H7 (cell line): ENCODE data around the gene ADGRF3. TPM values are rescaled to one million over a fixed set of nuclear protein-coding genes. Genes with fewer than 3 reads are reported as not detected.
A peak's percentile ranks its signal among the peaks of the same experiment; 100 is the strongest.
"Not testable (repeated sequence)": the region's sequence is repeated elsewhere in the genome, so short reads cannot be mapped to it uniquely, and the experiment has no call there.

Experiments
- DNase-seq: peaks from one replicate; pipeline ENCODE4 v3.0.0; 2012
- H3K27me3 ChIP-seq: 2 replicates; pipeline ENCODE4 v1.6.0; 2011; ENCODE audit warnings: mild to moderate bottlenecking, low read length; ENCODE audit not compliant: control insufficient read depth, insufficient read depth
- H3K36me3 ChIP-seq: replicated peaks from 2 replicates; pipeline ENCODE4 v1.5.1; 2011; ENCODE audit warnings: low read length; ENCODE audit not compliant: control insufficient read depth, insufficient read depth
- H3K4me3 ChIP-seq: 2 replicates; pipeline ENCODE4 v1.5.1; 2011; ENCODE audit warnings: low read depth, mild to moderate bottlenecking, control low read depth, low read length, moderate library complexity; ENCODE audit not compliant: insufficient read depth
- total RNA-seq: library from RNA; depleted of rRNA; stranded (reverse); fragments of >200 nt; shearing (Covaris generic); gene quantifications from 2 replicates; pipeline ENCODE4 v1.2.3, GENCODE V29; 2014

Gene ADGRF3
- total RNA-seq, 1 experiment from 2014 or later, result not detected

- DNase-seq, result no peak
- H3K4me3 ChIP-seq, result no peak overlapping the region
- no peaks in the 10 kb centered on the region for H3K36me3 ChIP-seq
- H3K27me3 ChIP-seq, result peaks cover 2% of the 10 kb centered on the region; the same call in 1 of the 2 replicates
Observed at GRCh38 chr2:26295511-26295910, 51.1 kb downstream of the ADGRF3 start.

DNA sequence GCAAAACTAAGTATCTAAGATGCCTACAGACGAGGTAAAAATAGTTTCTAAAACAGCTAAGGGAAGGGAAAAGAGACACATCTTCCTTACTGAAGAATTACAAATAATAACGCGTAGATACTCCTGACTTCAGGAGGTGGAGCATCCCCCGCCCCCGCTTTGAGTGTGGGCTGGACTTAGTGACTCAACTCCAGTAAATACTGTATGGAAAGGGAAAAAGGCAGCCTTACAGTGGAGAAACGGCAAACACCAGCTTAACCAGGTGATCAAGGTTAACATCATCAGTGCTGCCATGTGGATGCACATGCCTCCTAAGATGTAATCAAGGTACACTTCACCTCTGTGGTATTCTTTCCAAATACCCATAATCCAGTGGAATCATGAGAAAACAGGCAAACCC, 53.9 kb downstream of the ADGRF3 start:
- Histone ChIP-seq H3K27me3 (no peaks in the 10 kb centered on the region), H3K4me3 (no peak overlapping the region), H3K36me3 (no peaks in the 10 kb centered on the region)
- peak; percentile 55 for DNase-seq

DNA sequence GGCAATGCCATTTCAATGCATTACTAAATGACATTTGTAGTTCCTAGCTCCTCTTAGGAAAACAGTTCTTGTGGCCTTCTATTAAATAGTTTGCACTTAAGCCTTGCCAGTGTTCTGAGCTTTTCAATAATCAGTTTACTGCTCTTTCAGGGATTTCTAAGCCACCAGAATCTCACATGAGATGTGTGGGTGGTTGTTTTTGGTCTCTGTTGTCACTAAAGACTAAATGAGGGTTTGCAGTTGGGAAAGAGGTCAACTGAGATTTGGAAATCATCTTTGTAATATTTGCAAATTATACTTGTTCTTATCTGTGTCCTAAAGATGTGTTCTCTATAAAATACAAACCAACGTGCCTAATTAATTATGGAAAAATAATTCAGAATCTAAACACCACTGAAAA, 56.6 kb downstream of the ADGRF3 start:
- DNase-seq, result no peak
- Histone ChIP-seq H3K27me3 (no peaks in the 10 kb centered on the region), H3K36me3 (peaks cover 2% of the 10 kb centered on the region), H3K4me3 (no peak overlapping the region)

DNA sequence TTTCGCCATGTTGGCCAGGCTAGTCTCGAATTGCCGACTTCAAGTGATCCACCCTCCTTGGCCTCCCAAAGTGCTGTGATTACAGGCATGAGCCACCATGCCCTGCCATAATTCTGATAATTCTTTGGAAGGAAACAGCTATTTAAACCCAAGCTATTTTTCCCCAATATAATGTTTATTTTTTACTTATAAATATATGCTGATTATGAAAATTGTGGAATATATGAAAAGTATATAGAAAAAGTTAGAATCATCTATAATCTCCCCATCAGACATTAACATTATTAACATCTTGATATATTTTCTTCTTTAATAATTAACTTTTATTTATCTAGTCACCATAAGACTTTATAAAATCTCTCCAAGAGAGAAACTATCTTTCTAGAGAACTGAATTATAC, 60.7 kb downstream of the ADGRF3 start:
- H3K4me3 ChIP-seq, result no peak overlapping the region
- peaks cover 2% of the 10 kb centered on the region for H3K36me3 ChIP-seq
- no peak for DNase-seq
- no peaks in the 10 kb centered on the region for H3K27me3 ChIP-seq

- DNase-seq, result no peak
- Histone ChIP-seq H3K4me3 (no peak overlapping the region), H3K36me3 (peaks cover 4% of the 10 kb centered on the region), H3K27me3 (no peaks in the 10 kb centered on the region)
Observed at GRCh38 chr2:26284132-26284531, 62.5 kb downstream of the ADGRF3 start.

DNA sequence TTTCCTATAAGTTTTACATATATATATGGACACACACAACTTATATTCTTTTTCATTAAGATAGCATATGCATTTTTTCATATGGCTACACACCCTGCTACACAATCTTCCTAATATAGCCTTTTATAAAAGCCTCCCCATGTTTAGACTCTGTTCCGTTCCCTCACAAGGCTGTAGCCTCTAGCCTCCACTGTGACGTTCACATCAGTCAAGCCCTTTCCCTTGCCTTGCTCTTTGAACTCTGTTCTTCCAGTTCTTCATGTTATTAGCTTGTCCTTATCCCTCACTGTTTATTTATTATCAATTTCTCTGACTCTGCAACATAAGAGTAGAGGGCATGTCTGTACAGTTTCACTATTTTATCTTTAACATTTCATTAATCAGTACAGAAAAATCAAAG, 63.0 kb downstream of the ADGRF3 start:
- Histone ChIP-seq H3K4me3 (no peak overlapping the region), H3K27me3 (no peaks in the 10 kb centered on the region), H3K36me3 (peaks cover 6% of the 10 kb centered on the region)
- DNase-seq, result no peak

GRCh38 chr2:26281226-26281625, 65.4 kb downstream of the ADGRF3 start:
- H3K27me3 ChIP-seq, result no peaks in the 10 kb centered on the region
- DNase-seq, result no peak
- peaks cover 6% of the 10 kb centered on the region for H3K36me3 ChIP-seq
- no peak overlapping the region for H3K4me3 ChIP-seq

GRCh38 chr2:26279886-26280285, 66.7 kb downstream of the ADGRF3 start:
- Histone ChIP-seq H3K36me3 (peaks cover 5% of the 10 kb centered on the region), H3K4me3 (no peak overlapping the region), H3K27me3 (no peaks in the 10 kb centered on the region)
- no peak for DNase-seq

DNA sequence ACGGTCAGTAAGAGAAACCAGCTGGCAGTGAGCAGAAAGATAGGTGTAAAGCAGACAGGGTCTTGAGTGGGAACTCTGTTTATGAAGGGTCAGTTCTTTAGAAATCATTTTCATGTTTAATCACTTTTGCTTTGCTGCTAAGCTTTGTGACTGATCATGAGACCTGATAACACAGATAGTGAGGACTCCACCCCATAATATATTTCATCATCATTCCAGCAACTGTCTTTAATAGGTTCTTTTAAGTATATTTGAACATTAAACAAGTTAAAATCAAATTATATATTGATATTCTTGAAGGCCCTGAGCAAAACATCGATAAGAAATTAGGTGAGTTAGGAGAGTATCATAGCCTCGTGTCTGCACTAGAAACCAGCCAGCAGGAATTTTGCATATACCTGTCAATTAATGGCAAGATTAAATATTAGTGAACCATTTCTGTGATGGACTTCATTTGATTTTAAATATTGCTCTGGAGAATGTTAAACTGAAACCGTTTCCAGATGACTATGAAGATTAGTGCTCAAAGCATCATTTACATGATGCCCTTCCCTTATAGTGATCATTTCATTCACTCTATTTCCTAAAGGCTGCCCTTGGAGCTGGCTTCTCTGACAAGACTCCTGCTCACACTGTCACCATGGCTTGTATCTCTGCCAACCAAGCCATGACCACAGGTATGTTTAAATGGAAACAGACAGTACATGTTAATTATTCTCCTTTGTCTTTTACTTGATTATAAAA, 69.9 kb downstream of the ADGRF3 start:
- DNase-seq, result no peak
- Histone ChIP-seq H3K27me3 (no peaks in the 10 kb centered on the region), H3K4me3 (no peak overlapping the region), H3K36me3 (peaks cover 5% of the 10 kb centered on the region)

DNA sequence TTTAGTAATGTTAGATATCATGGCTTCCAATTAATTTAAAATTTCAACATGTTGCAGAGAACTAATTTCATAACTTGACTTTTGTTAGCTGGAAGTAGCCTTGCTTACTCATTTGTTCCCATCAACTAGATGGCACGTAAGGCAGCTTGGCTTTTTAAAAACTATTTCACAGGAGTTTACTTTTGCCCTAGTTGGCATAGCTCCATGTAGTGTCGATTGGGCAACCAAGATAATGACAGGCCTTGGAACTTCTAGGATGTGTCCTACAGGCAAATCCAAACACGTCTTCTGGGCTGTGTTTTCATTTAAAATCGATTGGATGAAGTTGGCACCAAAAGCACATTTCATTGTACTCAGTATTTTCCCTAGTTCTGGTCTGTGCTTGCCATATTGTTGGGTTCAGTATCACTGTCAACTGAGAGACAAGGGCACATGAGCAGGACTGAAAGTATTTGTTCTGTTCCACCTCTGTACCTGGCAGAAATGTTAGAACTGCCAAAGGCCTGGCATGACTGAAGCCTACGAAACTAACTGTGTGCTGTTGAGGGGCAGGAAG, 72.5 kb downstream of the ADGRF3 start:
- Histone ChIP-seq H3K36me3 (peaks cover 4% of the 10 kb centered on the region), H3K27me3 (no peaks in the 10 kb centered on the region), H3K4me3 (no peak overlapping the region)
- DNase-seq, result no peak

DNA sequence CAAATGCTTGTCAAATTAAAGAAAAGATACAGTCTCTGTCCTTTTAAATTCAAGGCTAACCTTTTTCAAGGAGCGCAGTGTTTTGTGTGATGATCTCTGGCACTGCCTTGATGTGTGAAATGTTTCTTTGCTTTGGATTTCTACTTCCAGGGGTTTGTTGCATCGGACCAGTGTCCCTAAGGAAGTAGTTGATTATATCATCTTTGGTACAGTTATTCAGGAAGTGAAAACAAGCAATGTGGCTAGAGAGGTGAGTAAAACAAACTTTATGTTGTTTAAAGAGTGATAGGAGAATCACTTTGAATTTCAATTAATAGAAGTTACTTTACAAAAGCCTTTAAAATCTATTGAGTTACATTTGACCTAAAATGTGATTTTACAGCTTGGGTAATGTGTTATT, 73.1 kb downstream of the ADGRF3 start:
- Histone ChIP-seq H3K27me3 (no peaks in the 10 kb centered on the region), H3K4me3 (no peak overlapping the region), H3K36me3 (peaks cover 2% of the 10 kb centered on the region)
- no peak for DNase-seq

DNA sequence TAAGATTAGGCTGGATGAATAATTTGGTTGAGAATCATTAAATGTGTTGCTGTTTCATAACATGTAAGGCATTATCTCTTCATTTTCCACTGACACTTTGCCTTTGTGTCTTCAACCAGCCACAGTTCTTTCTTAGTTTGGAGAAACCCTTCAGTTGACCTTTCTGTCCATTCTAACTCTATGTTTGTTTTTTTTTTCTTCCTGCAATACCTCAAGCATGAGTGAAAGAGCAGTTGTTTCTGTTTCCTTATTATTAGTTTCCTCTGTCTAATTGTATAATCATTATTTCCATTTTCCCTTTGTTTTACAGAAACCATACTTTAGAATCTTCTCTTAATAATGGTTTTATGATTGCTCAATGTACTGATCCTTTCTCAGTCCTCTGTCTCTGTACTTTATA, 76.2 kb downstream of the ADGRF3 start:
- DNase-seq, result no peak
- Histone ChIP-seq H3K4me3 (no peak overlapping the region), H3K36me3 (peaks cover 1% of the 10 kb centered on the region; the same call in 1 of the 2 replicates), H3K27me3 (no peaks in the 10 kb centered on the region)

- Histone ChIP-seq H3K36me3 (no peaks in the 10 kb centered on the region; the same call in 1 of the 2 replicates), H3K4me3 (no peak overlapping the region), H3K27me3 (no peaks in the 10 kb centered on the region)
- no peak for DNase-seq
Observed at GRCh38 chr2:26269571-26270158, 76.9 kb downstream of the ADGRF3 start.

DNA sequence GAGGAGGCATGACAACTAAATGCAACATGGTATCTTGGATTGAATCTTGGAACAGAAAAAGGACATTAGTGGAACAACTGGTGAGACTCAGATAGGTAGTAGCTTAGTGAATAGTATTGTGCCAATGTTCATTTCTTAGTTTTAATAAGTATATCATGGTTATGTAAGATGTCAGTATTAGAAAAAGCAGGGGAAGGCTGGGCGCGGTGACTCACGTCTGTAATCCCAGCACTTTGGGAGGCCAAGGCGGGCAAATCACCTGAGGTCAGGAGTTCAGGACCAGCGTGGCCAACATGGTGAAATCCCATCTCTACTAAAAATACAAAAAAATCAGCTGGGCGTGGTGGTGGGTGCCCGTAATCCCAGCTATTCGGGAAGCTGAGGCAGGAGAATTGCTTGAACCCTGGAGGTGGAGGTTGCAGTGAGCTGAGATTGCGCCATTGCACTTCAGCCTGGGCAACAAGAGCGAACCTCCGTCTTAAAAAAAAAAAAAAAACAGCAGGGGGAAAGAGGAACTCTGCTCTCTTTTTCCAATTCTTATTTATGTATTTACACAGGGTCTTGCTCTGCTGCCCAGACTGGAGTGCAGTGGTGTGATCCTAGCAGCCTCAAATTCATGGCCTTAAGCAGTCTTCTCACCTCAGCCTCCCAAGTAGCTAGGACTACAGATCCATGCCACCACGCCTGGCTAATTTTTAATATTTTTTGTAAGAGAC, 77.8 kb downstream of the ADGRF3 start:
- not testable (repeated sequence) for H3K4me3 ChIP-seq, DNase-seq, H3K27me3 ChIP-seq, H3K36me3 ChIP-seq

DNA sequence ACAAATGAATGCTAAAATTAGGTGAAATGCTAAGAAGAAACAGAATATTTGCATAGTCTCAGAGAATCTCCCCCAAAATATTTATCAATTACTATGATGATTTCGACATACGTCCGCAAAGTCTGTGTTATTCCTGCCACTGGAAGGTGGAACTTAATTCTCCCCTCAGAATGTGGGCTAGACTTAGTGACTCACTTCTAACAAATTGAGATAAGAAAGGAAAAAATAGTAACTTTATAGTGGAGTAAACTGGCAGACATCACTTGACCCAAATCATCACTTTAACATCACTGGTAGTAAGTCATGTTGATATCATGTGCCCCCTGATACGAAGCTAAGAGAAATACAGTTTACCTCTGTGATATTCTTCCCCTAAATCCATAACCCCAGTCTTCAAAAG, 78.4 kb downstream of the ADGRF3 start:
- Histone ChIP-seq H3K36me3 (no peaks in the 10 kb centered on the region), H3K27me3 (no peaks in the 10 kb centered on the region), H3K4me3 (no peak overlapping the region)
- DNase-seq, result no peak
